Activated effector memory CD4-positive, alpha-beta T cell treated with Interleukin-2 at 50 U/mL for 16 hours (primary cell): ENCODE results near the gene SIM2.

ENCODE experiments used
- DNase-seq: peaks from one replicate; pipeline ENCODE4 v3.0.0-alpha.2; 2020

SIM2 gene

DNA sequence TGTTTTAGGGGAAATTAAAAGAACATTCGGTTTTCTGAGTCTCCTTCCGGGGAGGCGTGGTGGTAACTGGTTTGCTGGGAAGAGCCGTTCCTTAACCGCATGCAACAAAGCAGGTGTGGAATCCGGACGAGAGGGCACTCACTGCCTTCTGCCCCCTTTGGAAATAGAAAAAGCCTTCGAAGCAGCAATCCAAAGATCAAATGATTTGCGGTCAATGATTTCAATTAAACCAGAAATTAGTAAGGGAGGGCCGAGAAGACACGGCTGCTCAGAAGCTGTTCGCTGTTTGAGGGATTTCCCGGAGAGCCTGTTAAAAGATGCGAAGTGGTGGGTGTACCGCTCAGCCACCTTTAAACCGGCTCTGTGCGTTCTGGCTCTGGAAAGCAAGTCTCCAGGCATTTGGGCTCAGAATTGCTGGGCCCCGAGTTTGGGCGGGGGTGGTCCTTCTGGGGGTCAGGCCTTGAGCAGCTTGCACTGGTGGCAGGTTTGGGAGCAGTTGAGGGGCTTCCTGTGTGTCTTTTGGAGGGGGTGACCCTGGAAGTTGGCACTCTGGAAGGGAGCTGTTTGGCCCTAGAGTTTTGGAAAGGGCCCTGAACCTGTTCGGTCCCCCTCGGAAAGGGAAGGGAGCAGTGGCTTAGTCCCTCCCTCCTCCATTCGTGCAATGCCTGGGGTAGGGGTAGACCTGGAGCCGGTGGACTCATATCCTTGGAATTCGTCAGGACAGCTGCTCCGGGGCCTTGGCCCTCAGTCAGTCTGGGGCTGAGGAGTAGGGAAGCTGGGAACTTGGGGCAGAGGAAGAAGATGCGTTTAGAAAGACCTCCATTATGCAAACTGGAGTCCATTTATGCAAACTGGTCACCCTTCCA, 3.1 kb downstream of the SIM2 start:
- no peak for DNase-seq

GRCh38 chr21:36702622-36702968, 3.7 kb downstream of the SIM2 start:
- DNase-seq: no peak

GRCh38 chr21:36703123-36703522, 4.2 kb downstream of the SIM2 start:
- no peak for DNase-seq

DNA sequence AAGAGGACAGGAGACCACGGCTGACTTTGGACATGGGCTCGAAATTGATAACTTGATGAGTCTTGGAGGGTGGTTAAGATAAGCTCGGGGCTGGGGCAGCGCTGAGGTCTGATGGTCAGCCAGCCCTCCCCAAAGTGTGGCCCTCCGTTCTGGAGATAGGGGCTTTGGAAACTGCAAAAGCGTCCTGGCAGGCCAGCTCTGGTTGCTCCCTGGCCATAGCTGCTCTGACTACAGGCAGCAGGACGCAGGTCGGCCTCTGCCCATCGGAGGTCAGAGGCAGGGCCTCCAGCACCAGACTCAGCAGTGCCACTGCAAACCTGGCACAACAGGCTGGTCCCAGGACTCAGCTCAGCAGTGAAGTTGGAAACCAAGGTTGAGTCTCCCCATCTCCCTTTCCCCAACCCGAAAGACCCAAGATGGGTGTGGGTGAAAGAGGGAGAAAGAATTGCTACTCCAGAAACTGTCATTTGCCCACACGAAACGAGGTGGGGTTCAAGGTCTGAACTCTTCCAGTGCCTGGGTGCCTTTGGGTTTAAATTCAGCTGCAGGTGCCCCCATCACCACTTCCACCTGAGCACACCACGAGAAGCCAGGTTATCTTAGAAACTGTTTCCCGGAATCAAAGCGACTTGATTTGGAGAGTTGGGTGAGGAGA, 4.8 kb downstream of the SIM2 start:
- no peak for DNase-seq

DNA sequence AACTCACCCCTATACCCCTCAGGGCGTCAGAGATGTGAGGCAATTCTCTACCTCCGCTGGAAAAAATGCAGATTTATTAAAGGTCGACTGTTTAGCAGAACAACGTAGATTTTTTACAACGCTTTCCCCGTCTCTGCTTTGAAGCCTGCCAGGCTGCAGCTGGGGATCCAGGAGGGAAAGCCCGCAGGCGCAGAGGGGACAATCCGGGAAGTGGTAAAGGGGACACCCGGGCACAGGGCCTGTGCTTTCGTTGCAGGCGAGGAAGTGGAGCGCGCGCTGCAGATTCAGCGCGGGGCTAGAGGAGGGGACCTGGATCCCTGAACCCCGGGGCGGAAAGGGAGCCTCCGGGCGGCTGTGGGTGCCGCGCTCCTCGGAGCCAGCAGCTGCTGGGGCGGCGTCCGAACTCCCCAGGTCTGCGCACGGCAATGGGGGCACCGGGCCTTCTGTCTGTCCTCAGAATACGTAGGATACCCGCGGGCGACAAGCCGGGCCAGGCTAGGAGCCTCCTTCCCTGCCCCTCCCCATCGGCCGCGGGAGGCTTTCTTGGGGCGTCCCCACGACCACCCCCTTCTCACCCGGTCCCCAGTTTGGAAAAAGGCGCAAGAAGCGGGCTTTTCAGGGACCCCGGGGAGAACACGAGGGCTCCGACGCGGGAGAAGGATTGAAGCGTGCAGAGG, 5.5 kb downstream of the SIM2 start:
- no peak for DNase-seq

DNA sequence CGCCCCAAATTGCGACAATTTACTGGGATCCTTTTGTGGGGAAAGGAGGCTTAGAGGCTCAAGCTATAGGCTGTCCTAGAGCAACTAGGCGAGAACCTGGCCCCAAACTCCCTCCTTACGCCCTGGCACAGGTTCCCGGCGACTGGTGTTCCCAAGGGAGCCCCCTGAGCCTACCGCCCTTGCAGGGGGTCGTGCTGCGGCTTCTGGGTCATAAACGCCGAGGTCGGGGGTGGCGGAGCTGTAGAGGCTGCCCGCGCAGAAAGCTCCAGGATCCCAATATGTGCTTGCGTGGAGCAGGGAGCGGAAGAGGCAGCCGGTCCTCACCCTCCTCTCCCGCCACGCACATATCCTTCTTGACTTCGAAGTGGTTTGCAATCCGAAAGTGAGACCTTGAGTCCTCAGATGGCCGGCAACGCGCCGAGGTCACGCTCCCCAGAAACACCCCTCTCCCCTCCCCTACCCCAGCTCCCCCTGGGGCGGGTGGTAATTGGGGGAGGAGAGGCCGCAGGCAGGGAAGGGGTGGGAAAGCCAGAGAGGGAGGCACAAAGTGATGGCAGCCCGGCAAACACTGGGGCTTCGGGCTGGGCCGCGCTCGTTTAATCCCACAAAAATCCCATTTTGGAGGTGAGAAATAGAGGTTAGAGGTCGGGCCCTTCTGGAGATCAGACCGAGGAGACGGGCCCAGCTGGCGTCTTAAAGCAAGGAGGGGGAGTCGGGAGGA, 6.2 kb downstream of the SIM2 start:
- no peak for DNase-seq

DNA sequence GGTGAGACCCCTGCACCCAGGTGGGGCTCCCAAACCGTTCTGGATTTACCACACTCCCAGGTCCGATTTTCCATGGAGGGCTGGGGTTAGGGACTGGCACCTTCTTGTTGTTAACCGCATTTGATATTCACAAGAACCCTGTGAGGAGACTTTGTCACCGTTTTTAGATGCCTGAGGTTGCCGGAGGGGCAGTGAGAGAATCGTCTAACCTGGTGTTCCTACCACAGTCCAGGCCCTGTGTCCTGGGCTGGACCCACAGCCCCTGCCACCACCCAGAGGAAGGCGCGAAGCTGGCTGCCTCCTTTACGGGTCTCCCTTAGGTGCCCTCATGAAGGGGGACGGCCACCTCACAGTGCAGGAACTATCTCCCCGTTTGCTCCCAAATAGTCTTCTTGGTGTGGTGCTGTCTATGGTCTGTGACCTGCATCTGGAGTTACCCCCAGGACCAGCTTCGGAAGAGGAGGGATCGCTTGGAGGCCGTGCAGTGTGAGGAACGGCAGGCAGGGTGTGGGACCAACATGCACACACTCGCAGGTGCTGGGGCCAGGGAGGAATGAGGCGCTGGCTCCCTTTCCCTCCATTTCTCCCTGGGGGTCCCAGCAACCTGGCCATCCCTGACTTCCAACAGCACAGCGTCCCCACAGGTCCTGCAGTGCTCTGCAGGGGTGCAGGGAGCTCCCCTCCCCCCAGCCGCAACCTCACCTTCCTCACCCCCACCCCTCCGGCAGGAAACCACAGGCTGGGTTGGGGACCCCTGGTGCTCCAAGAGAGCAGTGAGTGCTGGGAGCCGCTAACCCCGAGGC, 7.0 kb downstream of the SIM2 start:
- DNase-seq: no peak

DNA sequence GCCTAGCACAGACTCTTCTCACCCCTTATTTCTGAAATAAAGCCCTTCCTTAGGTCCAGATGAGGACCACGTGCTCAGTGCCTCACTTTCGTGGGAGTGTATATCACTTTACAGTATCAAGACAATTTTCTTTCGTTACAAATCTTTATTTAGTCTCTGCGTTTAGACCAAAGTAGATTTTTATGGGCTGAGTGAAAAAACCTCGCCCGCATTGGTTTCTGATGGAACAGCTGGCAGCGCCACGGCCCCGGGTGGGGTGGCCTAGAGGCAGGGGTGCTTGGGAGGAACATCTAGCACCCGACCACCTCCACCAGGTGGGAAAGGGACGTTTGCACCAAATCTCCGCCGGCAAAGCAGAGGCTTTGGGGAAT, 7.6 kb downstream of the SIM2 start:
- no peak for DNase-seq

GRCh38 chr21:36706951-36707762, 8.2 kb downstream of the SIM2 start:
- no peak for DNase-seq

GRCh38 chr21:36707763-36708285, 8.9 kb downstream of the SIM2 start:
- DNase-seq: no peak

DNA sequence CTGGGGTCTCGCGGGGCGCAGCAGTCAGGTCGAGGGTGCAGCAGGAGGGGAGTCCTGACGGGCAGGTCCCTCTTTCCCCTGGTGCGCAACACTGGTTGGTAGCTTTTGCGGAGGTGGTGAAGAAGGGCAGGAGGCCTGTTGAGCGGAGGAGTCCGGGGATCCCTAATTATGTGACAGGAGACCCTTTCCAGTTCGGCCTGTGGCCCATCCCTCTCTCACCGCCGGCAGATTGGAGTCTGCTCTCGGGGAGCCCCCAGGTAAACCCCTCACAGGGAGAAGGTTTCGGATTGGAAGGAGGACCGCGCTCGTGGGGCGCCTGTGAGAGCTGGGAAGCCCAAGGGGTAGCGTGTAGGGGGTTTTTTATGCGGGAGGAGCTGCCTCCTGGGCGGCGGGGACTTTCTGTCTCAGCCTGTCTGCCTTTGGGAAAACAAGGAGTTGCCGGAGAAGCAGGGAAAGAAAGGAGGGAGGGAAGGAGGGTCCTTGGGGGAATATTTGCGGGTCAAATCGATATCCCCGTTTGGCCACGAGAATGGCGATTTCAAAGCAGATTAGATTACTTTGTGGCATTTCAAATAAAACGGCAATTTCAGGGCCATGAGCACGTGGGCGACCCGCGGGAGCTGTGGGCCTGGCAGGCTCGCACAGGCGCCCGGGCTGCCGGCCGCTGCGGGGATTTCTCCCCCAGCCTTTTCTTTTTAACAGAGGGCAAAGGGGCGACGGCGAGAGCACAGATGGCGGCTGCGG, 9.5 kb downstream of the SIM2 start:
- no peak for DNase-seq

GRCh38 chr21:36709030-36709867, 10.3 kb downstream of the SIM2 start:
- DNase-seq: no peak

- no peak for DNase-seq
These were observed 11.2 kb downstream of the SIM2 start for GRCh38 chr21:36709868-36710728.

- DNase-seq: no peak
These were observed 11.8 kb downstream of the SIM2 start for GRCh38 chr21:36710729-36711048.

GRCh38 chr21:36713746-36714145, 14.8 kb downstream of the SIM2 start:
- DNase-seq: no peak

- DNase-seq: no peak
These were observed 17.5 kb downstream of the SIM2 start for GRCh38 chr21:36716387-36716786.

- no peak for DNase-seq
These were observed 17.9 kb downstream of the SIM2 start for GRCh38 chr21:36716836-36717235.

GRCh38 chr21:36717976-36718375, 19.1 kb downstream of the SIM2 start:
- DNase-seq: no peak
